ENCODE measurements around the gene NASP. TPM values are rescaled to one million over a fixed set of nuclear protein-coding genes. Genes with fewer than 3 reads are reported as not detected.

Gene NASP, protein sequence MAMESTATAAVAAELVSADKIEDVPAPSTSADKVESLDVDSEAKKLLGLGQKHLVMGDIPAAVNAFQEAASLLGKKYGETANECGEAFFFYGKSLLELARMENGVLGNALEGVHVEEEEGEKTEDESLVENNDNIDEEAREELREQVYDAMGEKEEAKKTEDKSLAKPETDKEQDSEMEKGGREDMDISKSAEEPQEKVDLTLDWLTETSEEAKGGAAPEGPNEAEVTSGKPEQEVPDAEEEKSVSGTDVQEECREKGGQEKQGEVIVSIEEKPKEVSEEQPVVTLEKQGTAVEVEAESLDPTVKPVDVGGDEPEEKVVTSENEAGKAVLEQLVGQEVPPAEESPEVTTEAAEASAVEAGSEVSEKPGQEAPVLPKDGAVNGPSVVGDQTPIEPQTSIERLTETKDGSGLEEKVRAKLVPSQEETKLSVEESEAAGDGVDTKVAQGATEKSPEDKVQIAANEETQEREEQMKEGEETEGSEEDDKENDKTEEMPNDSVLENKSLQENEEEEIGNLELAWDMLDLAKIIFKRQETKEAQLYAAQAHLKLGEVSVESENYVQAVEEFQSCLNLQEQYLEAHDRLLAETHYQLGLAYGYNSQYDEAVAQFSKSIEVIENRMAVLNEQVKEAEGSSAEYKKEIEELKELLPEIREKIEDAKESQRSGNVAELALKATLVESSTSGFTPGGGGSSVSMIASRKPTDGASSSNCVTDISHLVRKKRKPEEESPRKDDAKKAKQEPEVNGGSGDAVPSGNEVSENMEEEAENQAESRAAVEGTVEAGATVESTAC
- 58.5 and 72.8 TPM in 2 replicates for total RNA-seq (2014; rRNA removed; shearing (Covaris generic))
- polyA plus RNA-seq (2015; cell fraction: cytosol; rRNA removed): 143 and 178 TPM in 2 replicates
- 248 and 287 TPM in 2 replicates for polyA plus RNA-seq (2015; cell fraction: nucleus; rRNA removed)

DNA sequence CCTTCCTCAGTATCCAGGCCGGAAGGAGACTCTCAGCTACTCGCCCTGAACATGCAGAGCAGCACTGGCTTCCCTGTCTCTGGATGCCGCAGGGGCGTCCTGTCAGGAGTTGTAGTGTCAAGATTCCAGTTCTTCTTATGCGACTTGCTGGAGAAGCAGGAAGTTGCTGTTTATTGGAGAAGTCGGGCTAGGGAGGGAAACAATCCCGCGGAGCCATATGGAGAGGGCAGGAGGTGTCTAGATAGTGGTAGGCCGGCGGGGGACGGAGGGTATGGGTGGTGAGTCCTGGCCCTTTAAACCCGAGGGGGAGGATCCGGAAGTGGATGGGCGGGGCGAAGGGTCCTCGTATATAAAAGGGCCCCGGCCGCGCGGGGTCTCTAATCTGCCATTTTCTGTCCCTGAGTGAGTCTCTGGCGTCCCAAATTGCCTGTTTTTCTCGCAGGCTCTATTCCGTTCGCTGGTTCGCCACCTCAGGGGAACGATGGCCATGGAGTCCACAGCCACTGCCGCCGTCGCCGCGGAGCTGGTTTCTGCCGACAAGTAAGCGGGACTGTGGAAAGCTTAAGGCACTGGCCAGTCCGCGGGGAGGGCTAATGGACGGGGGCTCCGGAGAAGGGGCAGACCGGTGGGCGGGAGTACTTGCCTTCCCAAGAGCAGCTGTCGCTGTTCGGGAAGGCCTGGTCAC is at the start of gene NASP:
TSS of gene NASP (plus strand) at position 376 of the 685 bp plus-strand sequence. CDS start at position 482, 106 bp downstream.
- in situ Hi-C loops (cut with HindIII; ENCODE audit: low pct_unique_long_range_greater_than_20kb, low sequenced_read_pairs): no loop called here
- DNase-seq (ENCODE audit: low read depth, low spot score): peak; percentile 85

DNA sequence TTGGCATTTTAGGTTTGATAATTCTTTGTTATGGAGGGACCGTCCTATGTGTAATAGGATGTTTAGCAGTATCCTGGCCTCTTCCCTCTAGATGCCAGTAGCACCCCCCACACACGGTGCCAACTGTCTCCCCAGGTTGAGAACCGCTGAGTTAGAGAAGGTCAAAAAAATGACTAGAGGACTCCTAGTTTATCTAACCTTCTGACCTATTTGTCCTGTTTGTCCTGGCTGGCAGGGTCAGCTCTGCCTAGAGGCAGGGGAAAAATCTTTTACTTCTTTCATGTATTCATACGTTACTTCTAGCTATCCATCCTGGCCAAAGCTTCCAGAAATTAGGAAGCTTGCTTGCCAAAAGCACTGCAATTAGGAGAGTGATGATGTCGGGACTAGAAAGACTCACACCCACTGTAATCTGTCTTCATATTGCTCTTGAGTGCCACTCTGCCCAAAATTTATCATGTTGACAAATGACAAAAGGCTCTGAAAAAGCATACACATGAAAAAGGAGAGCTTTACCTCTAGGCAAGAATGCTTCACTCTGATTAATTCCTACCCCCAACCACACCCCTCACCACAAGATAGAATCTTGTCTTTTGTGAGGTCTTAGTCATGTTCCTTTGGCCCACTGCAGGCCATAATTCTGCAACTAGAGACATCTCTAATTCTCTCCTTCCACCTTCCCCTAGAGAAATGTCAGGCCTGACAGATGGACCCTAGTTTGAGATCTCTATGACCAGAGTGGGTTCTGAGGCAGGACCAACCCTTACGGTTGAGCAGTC is 47.7 kb upstream of the NASP start:
- no peak for DNase-seq (ENCODE audit: low read depth, low spot score)
- in situ Hi-C loops (cut with HindIII; ENCODE audit: low pct_unique_long_range_greater_than_20kb, low sequenced_read_pairs): no loop called here

DNA sequence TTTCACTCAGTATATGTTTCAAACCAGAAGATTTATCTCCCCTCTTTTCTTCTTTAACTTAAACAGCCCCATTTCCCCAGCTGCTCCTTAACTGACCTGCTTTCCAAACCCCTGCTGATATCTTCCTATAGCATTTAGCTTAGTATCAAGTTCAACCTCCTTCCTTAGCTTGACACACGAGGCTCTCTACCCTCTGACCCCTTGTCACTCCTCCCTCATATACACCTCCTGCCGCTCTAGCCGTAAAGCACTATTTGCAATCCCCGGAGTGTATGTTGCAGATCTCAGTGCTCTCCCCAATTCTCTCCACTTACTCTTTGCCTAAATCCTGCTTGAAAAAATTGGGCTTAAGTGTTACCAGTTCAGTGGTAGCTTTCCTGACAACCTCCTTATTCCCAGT is 47.0 kb upstream of the NASP start:
- in situ Hi-C loops (cut with HindIII; ENCODE audit: low pct_unique_long_range_greater_than_20kb, low sequenced_read_pairs): no loop called here
- no peak for DNase-seq (ENCODE audit: low read depth, low spot score)

DNA sequence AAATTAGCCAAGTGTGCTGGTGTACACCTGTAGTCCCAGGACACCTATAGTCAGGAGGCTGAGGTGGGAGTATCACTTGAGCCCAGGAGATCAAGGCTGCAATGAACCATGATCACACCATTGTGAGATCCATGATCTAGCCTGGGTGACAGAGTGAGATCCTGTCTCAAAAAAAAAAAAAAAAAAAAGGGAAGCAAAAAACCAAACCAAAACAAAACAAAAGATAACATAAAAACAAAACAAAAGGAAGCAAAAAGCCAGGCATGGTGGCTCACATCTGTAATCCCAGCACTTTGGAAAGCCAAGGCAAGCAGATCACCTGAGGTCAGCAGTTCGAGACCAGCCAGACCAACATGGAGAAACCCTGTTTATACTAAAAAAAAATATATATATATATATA is 42.6 kb upstream of the NASP start:
- in situ Hi-C loops (cut with HindIII; ENCODE audit: low pct_unique_long_range_greater_than_20kb, low sequenced_read_pairs): no loop called here

DNA sequence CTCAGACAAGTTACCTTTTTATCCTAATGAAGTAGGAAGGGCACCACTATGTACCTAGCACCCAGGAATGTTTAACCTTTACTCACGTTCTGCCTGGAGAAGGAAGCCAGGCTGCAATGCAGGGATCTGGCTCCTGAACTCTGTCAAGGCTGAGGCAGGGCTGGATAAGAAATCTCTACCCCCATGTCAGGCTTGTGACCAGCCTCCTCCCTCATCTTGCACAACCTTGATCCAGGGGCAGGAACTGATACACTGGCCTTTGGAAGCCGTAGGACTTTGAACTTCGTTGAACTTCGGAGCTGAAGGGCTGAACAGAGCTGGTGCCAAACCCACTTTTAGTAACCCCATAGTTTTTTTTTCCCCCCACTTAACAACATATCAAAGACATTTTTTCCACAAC is 41.2 kb upstream of the NASP start:
- in situ Hi-C loops (cut with HindIII; ENCODE audit: low pct_unique_long_range_greater_than_20kb, low sequenced_read_pairs): no loop called here
- DNase-seq (ENCODE audit: low read depth, low spot score): no peak

More for the DNA sequence above, 42.6 kb upstream of the NASP start:
- DNase-seq (ENCODE audit: low read depth, low spot score): no peak

DNA sequence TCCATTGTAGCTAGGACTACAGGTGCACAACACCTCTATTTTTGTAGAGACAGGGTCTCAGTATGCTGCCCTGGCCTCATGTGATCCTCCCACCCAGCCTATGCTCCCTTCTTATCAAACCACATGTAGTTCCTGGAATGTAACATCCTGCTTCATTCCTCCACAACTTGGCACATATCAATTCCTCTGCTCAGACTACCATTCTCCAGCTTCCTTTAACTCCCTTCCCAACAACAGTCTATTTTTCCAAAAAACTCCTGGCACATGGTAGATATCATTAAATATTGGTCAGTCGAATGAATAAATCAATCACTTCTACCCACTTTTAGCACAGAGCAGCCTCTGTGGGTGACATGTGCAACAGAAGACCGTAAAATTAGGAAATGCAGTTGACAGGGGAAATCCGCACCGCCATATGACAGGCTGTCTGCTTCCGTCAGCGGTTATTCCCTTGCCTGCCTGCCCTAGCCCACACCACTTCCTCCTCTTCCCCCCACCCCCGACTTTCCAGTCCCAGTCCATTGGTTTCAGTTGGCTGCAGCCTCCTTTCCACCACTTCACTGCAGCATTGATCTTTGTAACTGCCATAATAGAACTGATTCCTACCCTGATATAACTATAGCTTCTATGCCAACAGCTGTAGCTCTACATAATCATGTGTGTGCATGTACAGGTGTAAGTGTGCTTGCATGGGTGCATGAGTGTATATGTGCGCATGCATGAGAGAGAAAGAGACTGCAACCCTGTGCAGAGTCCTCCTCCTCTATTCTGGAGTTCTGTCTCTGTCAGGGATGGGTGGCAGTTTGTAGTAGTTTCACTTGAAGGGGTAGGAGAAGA is 40.0 kb upstream of the NASP start:
- in situ Hi-C loops (cut with HindIII; ENCODE audit: low pct_unique_long_range_greater_than_20kb, low sequenced_read_pairs): no loop called here
- DNase-seq (ENCODE audit: low read depth, low spot score): peak; percentile 43

DNA sequence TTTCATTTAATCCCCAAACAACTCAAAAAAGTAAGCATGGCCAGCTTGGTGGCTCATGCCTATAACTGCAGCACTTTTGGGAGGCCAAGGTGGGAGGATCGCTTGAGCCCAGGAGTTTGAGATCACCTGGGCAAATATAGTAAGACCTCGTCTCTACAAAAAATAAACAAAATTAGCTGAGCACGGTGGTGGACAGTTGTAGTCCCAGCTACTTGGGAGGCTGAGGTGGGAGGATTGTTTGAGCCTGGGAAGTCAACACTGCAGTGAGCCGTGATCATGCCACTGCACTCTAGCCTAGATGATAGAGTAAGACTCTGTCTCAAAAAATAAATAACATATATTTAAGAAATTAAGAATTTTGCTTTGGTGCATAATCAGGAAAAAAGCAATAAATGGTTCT is 39.3 kb upstream of the NASP start:
- no peak for DNase-seq (ENCODE audit: low read depth, low spot score)
- in situ Hi-C loops (cut with HindIII; ENCODE audit: low pct_unique_long_range_greater_than_20kb, low sequenced_read_pairs): no loop called here

DNA sequence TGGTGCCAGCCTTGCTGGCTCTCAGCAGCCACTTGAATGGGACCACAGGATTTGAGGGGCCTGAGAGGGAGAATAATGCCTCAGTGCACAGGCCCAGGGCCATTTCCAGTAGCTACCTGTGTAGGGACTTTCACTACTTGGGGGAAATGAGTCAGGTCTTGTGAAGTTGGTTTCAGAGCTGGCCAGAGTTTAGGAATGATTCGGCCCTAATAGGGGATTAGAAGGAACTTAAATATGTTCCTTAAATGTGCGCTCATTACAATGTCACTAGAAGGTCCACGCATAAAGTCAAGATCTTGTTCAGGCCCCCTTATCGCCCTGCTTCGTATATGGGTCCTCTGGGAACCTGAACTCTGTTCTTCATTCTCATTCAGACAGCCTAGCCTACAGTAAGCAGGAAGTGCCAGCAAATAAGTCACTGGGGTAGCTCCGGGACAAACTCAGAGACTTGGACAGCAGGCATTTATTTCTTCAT is 38.8 kb upstream of the NASP start:
- in situ Hi-C loops (cut with HindIII; ENCODE audit: low pct_unique_long_range_greater_than_20kb, low sequenced_read_pairs): no loop called here
- no peak for DNase-seq (ENCODE audit: low read depth, low spot score)

DNA sequence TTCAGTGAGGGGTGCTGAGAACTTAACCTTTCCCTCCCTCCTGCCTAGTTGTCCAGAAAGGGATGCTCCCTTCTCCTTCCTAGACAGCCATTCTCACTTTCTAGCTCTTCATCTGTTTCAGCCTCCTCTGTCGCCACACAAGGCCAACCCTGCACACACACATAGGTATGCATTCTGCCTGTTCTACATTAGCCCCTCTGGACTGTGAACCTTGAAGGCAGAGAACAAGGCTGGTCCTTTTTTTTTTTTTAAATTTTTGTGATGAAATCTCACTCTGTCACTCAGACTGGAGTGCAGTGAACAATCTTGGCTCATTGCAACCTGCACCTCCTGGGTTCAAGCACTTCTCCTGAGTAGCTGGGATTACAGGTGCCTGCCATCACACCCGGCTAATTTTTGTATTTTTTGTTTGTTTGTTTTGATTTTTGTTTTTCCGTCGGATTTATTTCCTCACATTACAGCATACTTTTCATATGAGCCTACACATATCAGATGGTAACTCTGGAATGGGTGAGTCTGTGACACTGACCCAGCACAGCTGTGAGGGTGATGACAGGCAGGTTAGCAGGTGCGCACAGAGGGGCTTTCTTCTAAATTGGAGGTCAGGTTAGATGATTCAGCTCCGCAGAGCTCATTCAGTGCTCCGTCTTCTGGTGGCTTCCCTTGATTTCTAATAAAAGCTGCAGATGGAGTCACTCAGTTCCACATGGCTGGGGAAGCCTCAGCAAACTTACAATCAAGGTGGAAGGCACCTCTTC is 38.1 kb upstream of the NASP start:
- DNase-seq (ENCODE audit: low read depth, low spot score): no peak
- in situ Hi-C loops (cut with HindIII; ENCODE audit: low pct_unique_long_range_greater_than_20kb, low sequenced_read_pairs): no loop called here

DNA sequence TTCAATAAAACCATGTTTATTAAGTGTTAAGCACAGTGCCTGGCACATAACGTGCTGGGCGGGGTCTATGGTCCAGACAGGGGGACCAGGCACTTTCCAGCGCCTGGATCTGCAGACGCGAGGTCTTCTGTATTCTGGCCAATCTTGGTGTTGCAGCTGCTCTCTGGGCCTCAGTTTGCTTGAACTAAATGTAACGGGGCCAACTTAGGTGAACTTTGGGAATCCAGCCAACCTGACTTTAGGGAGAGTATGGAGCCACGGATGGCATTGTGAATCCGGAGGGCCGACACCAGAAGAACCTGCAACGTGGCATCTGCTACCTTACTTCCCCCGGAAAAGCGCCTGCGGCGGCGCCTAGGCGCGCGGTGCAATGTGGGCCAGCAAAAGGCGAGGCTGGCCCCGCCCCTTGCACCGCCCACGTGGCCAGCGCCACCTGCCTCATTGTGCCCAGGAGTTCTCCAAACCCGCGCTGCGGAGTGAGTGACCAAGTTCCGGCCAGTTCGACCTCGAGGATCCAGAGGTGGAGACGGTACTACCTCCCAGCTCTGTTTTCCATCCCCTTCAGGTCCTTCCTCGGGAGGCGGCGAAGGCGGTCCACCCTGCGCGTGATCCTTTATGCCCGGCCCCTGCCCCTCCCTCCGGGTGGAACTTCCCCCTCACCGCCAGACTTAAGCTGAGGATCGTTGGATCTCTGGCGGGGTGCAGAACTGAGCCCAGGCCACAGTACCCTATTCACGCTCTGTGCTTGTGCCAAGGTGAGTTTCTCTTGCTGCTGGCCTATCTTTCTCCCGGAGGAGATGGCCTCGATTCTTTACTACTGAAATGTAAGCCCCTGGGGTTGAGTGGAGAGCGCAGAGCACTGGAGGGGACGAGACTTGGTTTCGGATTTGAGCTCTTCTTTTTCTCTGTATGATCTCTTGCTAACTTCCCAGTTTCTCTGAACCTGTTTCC is 33.2 kb upstream of the NASP start, which contains the start of gene AKR1A1:
TSS of gene AKR1A1 (plus strand) at position 426 of the 951 bp plus-strand sequence. CDS start 10,969 bp downstream, outside the sequence.
- in situ Hi-C loops (cut with HindIII; ENCODE audit: low pct_unique_long_range_greater_than_20kb, low sequenced_read_pairs): no loop called here
- peak; percentile 87 for DNase-seq (ENCODE audit: low read depth, low spot score)

DNA sequence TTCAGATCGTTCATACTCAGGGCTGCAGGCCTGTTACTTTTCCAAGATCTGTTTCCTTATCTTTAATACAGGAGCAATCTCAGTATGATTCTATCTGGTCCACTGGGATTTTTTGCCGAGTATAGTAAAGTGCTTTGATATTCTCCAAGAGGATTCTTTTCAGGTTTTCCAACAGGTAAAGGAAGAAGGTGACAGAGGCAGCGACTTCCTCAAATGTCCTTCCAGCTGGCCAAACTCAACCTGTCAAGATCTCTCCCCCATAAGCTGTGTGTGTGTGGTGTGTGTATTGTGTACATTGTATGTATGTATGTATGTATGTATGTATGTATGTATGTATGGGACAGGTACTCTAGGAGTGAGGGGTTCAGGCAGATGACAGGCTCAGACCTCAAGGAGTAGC is 32.2 kb upstream of the NASP start:
- DNase-seq (ENCODE audit: low read depth, low spot score): no peak
- in situ Hi-C loops (cut with HindIII; ENCODE audit: low pct_unique_long_range_greater_than_20kb, low sequenced_read_pairs): no loop called here

DNA sequence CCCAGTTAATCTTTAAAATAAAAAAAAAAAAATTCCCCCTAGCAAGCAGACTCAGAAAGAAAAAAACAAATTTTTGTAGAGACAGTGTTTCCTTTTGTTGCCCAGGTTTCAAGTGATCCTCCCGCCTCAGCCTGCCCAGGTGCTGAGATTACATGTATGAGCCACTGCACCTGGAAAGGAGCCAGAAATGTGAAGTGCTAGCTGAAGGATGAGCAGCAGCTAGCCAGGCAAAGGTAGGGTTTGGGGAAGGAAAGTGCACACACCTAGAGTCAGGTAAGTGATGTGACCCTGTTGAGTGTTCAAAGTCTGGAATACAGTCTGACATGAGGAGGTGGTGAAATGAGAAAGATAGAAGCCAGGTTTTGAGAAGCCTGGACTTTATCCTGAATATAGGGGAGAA is 31.5 kb upstream of the NASP start:
- in situ Hi-C loops (cut with HindIII; ENCODE audit: low pct_unique_long_range_greater_than_20kb, low sequenced_read_pairs): no loop called here
- DNase-seq (ENCODE audit: low read depth, low spot score): no peak

DNA sequence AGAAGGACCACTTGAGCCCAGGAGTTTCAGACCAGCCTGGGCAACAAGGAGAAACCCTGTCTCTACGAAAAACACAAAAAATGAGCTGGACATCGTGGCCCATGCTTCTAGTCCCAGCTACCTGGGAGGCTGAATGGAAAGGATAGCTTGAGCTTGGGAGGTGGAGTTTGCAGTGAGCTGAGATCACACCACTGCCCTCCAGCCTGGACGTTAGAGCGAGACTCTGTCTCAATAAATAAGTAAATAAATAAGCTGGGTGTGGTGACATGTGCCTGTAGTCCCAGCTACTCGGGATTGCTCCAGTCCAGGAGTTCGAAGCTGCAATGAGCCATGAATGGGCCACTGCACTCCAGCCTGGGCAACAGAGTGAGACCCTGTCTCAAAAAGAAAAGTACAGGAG is 29.6 kb upstream of the NASP start:
- DNase-seq (ENCODE audit: low read depth, low spot score): no peak
- in situ Hi-C loops (cut with HindIII; ENCODE audit: low pct_unique_long_range_greater_than_20kb, low sequenced_read_pairs): no loop called here

DNA sequence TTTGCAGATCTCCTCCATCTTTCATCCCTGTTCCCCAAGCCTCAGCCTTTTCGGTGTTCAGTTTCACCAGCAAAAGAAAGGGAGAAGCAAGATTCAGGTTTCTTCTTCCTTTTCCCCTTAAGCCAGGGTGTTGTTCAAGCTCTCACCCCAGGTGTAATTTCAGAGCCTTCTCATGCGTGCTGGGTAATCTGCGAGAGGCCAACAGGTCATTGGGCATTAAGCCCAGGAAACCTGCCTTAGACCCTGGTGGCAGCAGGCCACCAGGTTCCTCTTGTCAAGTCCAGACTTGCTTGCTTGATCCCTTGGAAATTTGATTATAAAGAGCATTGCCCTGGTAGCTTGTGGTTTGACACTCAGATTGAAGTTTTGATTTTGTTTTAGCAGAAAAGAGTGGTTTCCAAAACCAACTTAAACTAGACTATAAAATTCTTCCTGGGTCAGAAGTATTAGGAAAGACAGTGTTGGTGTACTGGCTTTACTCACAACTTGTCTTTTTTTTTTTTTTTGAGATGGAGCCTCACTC is 26.4 kb upstream of the NASP start:
- in situ Hi-C loops (cut with HindIII; ENCODE audit: low pct_unique_long_range_greater_than_20kb, low sequenced_read_pairs): no loop called here
- no peak for DNase-seq (ENCODE audit: low read depth, low spot score)

DNA sequence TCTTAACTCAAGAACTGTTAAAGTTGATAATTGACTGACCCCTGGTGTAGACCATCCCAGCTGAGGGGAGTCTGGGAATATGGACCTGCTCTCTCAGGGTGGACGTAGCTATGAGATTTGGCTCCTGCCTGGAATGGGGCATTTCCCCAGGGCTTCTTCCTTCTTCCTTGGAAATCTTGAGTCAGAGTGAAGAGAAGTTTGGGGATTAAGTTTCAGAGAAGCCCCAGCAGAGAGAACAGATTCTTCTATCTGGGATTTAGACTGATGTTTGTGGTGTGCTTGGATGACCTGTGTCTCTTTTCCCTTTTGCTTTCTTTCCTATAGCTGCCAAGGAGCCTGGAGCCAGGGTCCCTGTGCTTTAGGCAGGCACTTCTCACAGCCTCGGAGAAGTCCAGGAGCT is 20.0 kb upstream of the NASP start:
- no peak for DNase-seq (ENCODE audit: low read depth, low spot score)
- in situ Hi-C loops (cut with HindIII; ENCODE audit: low pct_unique_long_range_greater_than_20kb, low sequenced_read_pairs): no loop called here

Measured in SK-MEL-5 (cell line).